ENCODE results near the gene PLAC1. TPM values are rescaled to one million over a fixed set of nuclear protein-coding genes. Genes with fewer than 3 reads are reported as not detected.
A peak's percentile ranks its signal among the peaks of the same experiment; 100 is the strongest.

The PLAC1 gene
- total RNA-seq, 1 donor, result 0.09 TPM

GRCh38 chrX:134619838-134620237 is 38.4 kb downstream of the PLAC1 start:
- no peak overlapping the region for H3K4me3 ChIP-seq (ENCODE audit: low read depth, low read length)
- no peak for TF ChIP-seq CTCF (IDR thresholded peaks at IDR 0.05; ENCODE audit: insufficient read depth, low read length)
- no peak for DNase-seq (ENCODE audit: low read depth)

DNA sequence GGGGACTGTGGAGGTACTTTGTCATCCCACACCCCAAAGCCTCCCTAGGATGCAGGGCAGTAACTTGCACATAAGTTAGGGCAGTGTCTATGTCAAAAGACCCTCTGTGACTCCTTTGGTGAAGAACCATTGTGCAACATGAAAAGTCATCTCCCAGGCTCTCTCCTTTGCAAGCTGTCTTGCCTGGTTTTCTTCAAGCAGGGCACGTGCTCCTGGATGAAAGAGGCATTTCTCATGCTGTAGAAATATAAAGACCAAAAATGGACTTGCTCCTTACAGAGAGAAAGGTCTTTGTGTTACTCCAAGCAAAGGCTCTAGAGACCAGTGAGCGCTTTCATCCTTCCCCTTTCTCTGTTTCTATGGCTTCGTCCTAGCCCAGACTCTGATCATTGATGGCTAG is 44.9 kb downstream of the PLAC1 start:
- no peak for DNase-seq (ENCODE audit: low read depth)
- H3K4me3 ChIP-seq (ENCODE audit: low read depth, low read length), result no peak overlapping the region
- no peak for TF ChIP-seq CTCF (IDR thresholded peaks at IDR 0.05; ENCODE audit: insufficient read depth, low read length)

- TF ChIP-seq CTCF (IDR thresholded peaks at IDR 0.05; ENCODE audit: insufficient read depth, low read length), result no peak
- H3K4me3 ChIP-seq (ENCODE audit: low read depth, low read length), result no peak overlapping the region
- DNase-seq (ENCODE audit: low read depth), result no peak
Observed at GRCh38 chrX:134608153-134608552, 50.1 kb downstream of the PLAC1 start.

GRCh38 chrX:134607523-134607922 is 50.7 kb downstream of the PLAC1 start:
- DNase-seq (ENCODE audit: low read depth), result peak; percentile 50
- TF ChIP-seq CTCF (IDR thresholded peaks at IDR 0.05; ENCODE audit: insufficient read depth, low read length), result no peak
- no peak overlapping the region for H3K4me3 ChIP-seq (ENCODE audit: low read depth, low read length)

DNA sequence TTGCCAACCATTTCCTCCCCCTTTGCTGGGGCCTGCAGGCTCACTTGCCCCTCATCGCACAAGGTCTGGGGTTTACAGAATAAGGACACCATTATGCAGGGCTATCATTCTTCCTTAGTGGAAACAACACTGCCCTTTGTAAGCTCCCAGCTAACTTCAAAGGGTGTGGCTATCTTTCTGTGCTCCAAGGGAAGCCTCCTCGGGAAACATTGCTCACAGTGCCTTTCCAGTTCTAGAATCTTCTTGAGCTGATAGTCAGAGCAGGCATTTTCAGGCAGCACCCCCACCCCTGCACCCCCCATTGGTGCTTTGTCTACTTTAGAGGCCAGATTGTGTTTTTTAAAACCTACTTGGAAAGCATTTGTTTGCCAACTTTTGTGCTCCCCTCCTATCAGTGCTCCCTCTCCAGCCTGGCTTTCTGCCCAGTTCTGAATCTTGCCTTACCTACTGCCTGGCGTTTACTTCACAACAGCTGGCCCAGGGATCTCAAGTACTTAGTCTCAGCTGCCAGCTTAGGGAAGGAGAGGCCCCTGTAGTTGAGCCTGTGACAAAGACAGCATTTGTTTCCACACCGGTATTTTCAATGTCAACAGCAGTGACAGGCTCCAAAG is 53.5 kb downstream of the PLAC1 start:
- no peak for TF ChIP-seq CTCF (IDR thresholded peaks at IDR 0.05; ENCODE audit: insufficient read depth, low read length)
- no peak overlapping the region for H3K4me3 ChIP-seq (ENCODE audit: low read depth, low read length)
- peak; percentile 74 for DNase-seq (ENCODE audit: low read depth)

DNA sequence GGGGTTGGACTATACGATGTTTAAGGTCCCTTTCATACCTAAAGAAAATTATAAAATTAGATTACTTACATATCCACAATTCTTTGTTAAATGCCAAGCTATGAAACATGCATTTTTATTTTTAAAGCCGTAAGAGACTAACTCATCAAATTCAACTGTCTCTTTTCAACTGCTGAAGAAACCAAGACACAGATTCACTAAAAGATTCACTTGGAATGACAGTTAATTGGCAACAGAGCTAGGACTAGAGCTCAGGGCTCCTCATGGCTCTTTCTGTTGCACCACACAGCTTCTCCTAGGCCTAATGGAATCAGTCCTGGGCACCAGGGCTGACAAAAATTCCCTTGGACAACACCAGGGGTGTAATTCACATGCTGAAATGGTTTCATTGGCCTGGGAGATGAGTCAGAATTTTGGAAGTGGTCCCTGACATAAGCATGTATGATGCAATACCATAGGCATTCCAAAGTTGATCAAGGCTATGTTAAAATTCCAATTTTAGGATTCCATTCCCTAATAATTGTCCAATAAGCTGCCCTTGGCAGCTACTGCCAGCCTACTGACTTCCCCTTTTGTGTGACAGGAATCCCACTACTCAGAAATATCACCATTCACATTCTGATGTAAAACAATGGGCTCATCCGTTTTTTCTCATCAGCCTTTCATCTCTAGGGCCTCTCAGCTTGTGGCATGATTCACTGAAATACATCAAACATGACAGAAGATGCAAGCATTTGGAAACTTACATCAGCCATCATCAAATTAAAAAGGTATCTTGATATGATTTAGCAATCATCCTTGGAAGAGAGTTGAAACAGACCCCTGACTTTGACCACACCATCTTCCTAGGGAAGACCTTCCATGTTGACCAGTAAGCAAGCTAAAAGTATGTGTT is 54.2 kb downstream of the PLAC1 start:
- H3K4me3 ChIP-seq (ENCODE audit: low read depth, low read length), result no peak overlapping the region
- peak; percentile 57 for TF ChIP-seq CTCF (IDR thresholded peaks at IDR 0.05; ENCODE audit: insufficient read depth, low read length)
- peak; percentile 95 for DNase-seq (ENCODE audit: low read depth)

Measured in fibroblast of the aortic adventitia (primary cell).